Coronary artery (tissue), 2 donors: ENCODE measurements around the gene FAM180A.
A peak's percentile ranks its signal among the peaks of the same experiment; 100 is the strongest.

Source experiments
- DNase-seq: peaks from one replicate; pipeline ENCODE4 v3.0.0-alpha.2; 2017; ENCODE audit warnings: low spot score
- H3K27ac ChIP-seq, 2 donors: fragments of 200-600 bp; sonication (generic); one replicate each; pipeline ENCODE4 v1.5.1; 2016 to 2019
- H3K4me3 ChIP-seq: fragments of 200-600 bp; sonication (generic); 2 replicates; pipeline ENCODE4 v1.5.1; 2016; ENCODE audit warnings: mild to moderate bottlenecking, moderate library complexity
- CTCF ChIP-seq: fragments of 200-600 bp; sonication (generic); IDR thresholded peaks from one replicate; pipeline ENCODE4 v1.5.1; 2019; ENCODE audit warnings: antibody characterized with exemption

Gene FAM180A

DNA sequence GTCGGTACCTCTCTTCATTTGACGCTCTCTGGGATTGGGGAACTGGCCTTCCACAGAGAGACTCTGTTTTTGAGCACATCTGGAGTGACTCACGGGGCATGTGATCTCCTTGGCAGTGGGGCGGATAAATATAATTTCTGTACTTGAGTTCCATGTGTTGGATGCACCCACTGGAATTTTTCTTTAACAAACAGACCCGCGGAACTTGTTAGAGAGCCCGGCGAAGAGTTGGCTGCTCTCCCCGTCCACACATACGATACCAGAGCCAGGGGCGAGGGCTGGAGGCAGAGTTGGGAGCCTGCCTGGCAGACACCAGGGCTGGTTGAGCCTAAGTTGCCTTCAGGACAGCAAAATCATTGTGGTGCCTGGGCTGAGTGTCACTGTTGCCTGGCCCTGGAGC, at the start of gene FAM180A:
TSS of gene FAM180A (minus strand) at position 44 of the 400 bp plus-strand sequence. CDS start 233 bp downstream, outside the sequence.
- H3K27ac ChIP-seq, result peak within 1 kb of the TSS; percentile 87 to 92
- no peak for TF ChIP-seq CTCF
- peak within 1 kb of the TSS; percentile 61 for H3K4me3 ChIP-seq
- peak; percentile 85 for DNase-seq

DNA sequence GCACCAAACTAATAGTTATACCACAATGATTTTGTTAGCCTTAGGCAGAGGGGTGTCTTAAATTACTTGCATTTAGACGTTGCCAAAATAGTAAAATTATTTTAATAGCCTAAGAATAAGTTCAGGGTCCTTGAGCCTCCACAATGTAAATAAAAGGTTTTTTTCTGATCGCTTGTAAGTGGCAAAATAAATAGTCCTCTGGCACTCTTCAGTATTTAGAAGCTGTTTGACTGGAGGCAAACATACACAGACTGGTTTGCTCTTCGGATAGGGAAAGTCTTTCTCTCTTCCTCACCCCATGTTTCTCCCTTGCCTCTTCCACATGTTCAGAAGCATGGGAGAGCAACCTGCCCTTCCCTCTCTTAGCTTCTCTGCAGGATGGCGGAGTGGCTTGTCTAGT, 49.5 kb upstream of the FAM180A start:
- DNase-seq, result no peak
- no peak overlapping the region for H3K4me3 ChIP-seq
- no peak for TF ChIP-seq CTCF
- H3K27ac ChIP-seq, result no peak overlapping the region

DNA sequence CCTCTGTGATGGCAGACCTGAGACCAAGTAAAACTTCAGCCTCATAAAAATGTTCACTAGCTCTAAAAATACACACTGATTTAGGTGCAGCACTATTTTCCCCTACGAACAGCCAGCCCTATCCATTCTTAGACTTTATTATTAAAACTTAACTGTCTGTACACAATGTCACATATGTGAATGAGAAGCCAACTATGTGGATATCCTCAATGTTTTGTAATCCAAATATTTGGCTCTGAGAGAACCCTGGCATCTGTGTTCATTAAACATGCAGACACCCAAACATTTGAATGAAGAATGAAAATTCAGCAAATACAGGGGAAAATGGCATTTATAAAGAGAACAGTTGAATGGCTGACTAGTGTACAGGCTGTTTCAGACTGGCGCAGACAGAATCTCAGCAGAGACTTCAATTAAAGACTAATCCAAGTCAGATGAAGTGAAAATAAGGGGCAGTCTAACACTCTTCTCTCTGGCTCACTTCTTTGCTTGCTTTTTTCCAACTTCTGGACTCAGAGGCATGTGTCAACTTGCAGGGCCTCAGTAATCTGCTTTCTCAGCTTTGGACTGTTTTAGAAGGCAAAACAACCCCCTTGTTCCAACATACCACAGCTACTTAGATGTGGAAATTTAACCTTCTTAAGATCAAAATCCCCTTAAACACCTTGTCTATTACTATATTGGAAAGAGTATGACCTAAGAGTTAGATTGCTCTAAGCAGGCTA, 47.4 kb upstream of the FAM180A start:
- H3K4me3 ChIP-seq, result no peak overlapping the region
- H3K27ac ChIP-seq, result peak overlapping the region; percentile 59 to 73
- no peak for DNase-seq
- TF ChIP-seq CTCF, result no peak

GRCh38 chr7:135793841-135794240, 45.2 kb upstream of the FAM180A start:
- H3K4me3 ChIP-seq, result no peak overlapping the region
- no peak for TF ChIP-seq CTCF

GRCh38 chr7:135792866-135793265, 44.3 kb upstream of the FAM180A start:
- DNase-seq, result no peak
- no peak for TF ChIP-seq CTCF
- Histone ChIP-seq H3K27ac (no peak overlapping the region), H3K4me3 (no peak overlapping the region)

More at GRCh38 chr7:135793841-135794240, 45.2 kb upstream of the FAM180A start:
- no peak overlapping the region for H3K27ac ChIP-seq
- no peak for DNase-seq

DNA sequence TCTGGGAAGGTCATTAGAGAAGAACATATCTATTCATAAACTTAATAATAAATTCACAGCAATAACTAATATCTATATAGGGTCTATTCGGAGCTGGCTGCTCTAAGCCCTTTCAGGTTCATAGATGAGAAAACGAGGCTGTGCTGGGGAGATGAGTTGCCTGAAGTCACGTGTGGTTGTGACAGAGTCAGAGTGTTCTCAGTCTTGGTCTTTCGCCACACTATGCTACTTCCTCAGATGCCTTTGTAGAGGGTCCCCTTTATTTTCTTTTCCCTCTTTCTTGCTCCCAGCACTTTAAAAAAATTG, 43.7 kb upstream of the FAM180A start:
- no peak overlapping the region for H3K27ac ChIP-seq
- no peak for TF ChIP-seq CTCF
- no peak for DNase-seq
- H3K4me3 ChIP-seq, result no peak overlapping the region
